HG02610 (cell line): ENCODE measurements around the gene ZNF789.
"Not testable (repeated sequence)": the region's sequence is repeated elsewhere in the genome, so short reads cannot be mapped to it uniquely, and the experiment has no call there.

ENCODE experiments used
- ATAC-seq: cut with Tn5 transposase; IDR thresholded peaks from one replicate; pipeline ENCODE4 v1.9.1; 2021; ENCODE audit warnings: mild to moderate bottlenecking, moderate library complexity; ENCODE audit not compliant: unreplicated experiment

Gene ZNF789

DNA sequence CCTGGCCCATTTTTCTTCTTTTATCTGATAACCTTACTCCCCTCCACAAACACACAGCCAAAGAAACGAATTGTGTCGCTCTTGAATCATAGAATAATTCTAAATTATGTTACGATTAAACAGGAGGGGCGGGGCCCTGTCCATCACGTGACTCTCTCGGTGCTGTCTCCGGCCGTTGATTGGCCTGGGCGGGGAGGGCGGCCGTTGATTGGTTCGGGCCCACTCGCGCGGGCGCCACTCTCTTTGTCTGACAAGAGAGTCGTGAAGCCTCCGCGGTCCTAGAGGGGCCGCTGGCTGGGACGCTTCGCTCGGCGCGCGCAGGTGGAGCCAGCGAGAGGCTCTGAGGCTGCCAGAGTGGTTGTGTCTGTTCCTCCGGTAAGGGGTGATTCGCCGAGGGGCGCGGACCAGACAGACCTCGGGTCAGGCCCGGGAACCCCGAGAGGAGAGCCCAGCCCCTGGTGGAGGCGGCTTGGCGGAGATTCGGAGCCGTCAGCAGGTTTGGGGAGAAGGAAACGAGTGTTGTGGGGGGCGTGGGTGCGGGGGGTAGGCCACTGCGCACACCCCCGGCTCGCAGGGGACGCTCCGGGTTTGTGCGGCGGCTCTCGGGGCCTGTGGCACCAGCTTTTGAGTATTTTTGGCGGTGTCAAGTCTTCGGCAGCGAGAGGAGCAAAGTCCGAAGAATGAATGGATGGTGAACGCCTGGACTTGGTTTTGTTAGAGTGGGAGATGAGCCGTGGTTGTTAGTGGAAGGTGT lies at the start of gene ZNF789:
Gene ZNF789, plus strand, starts transcription at position 330 of the 754 bp plus-strand sequence. CDS start 3,567 bp downstream, outside the sequence.
- ATAC-seq, result peak; percentile 93

GRCh38 chr7:99424932-99425730 lies 47.6 kb upstream of the ZNF789 start:
- no peak for ATAC-seq

DNA sequence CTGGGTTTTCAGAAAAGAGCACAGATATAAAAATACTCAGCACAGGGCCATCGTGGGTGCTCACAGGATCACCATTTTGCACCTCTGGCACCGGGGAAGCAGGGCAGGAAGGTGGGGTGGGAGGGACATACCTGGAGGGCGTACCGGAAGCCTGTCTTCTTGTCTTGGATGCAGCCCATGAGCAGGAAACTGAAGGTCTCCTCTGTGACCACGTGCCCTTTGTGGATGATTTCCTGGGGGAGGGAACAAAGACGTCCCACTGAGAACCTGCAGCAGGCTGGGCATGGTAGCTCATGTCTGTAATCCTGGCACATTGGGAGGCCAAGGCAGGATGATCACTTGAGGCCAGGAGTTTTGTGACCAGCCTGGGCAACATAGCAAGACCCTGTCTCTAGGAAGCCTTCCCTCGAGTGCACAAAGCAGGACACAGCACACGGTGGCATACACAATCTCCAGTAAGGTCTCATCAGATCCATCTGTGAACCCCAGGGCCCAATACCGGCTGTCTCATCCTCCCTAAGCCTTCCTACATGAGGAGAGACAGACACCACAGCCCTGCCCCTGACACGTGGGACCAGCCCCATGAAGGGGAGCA lies 43.6 kb upstream of the ZNF789 start:
- no peak for ATAC-seq

- ATAC-seq, result no peak
These were observed 42.9 kb upstream of the ZNF789 start for GRCh38 chr7:99429756-99430155.

DNA sequence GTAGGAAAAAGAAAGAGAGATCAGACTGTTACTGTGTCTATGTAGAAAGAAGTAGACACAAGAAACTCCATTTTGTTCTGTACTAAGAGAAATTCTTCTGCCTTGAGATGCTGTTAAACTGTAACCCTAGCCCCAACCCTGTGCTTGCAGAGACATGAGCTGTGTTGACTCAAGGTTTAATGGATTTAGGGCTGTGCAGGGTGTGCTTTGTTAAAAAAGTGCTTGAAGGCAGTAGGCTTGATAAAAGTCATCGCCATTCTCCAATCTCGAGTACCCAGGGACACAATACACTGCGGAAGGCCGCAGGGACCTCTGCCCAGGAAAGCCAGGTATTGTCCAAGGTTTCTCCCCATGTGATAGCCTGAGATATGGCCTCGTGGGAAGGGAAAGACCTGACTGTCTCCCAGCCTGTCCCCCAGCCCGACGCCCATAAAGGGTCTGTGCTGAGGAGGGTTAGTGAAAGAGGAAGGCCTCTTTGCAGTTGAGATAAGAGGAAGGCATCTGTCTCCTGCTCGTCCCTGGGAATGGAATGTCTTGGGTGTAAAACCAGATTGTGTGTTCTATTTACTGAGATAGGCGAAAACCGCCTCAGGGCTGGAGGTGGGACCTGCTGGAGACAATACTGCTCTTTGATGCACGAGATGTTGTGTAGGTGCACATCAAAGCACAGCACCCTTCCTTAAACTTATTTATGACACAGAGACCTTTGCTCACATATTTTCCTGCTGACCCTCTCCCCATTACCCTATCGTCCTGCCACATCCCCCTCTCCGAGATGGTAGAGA lies 40.7 kb upstream of the ZNF789 start:
- not testable (repeated sequence) for ATAC-seq

DNA sequence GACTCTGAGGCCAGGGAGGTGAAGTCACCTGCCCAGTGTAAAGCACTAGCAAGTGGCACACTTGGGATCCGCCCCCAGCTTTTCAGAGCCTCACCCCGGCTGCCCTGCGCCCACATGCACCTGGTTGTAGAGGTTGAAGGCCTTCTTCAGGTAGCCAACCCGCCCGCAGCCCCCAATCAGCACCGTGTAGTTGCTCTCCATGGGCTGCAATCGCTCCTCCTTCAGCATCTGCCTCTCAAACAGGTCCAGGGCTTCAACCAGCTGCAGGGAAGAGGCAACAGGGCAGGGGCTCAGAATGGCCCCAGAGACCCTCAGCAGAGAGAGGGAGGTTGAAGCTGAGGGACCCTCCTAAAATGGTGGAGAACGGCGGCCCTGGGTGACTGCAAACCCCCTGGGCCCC lies 39.5 kb upstream of the ZNF789 start:
- ATAC-seq, result no peak

GRCh38 chr7:99437946-99438572 lies 34.6 kb upstream of the ZNF789 start:
- ATAC-seq, result peak; percentile 1

DNA sequence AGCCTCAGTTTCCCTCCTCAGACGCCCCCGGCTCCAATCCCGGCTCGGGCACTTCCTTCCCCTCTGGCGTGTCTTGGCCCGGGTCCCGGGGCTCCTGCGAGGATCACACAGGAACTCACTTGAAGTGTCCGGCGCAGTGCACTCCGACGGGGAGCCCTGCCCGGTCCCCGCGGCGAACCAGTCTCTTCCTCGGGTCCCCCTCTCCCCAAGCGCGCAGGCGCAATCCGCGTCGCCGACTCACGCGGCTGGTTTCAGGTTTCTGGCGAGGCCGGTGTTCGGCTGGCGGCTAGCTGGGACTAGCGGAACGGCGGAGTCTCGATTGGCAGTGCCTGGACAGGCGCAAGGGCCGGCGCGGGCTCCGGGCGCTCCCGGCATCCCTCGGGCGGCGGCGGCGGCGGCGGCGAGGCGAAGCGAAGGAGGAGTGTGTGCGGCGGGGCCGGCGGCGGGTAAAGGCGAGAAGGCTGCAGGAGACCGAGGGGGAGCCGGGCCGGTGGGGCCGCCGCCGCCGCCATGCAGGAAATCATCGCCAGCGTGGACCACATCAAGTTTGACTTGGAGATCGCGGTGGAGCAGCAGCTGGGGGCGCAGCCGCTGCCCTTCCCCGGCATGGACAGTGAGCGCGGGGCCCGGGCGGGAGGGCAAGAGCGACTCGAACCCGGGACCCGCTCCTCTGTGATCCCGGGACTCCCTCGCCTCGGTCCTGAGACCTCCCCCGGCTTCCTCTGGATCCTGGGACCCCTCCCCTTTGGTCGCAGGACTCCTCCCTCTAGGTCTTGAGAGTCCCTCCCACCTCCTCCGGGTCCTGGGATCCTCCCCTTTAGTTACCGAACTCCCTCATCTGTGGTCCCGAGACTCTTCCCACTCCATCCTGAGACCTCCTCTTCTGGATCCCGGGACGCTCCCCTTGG lies 33.9 kb upstream of the ZNF789 start, which contains the start of the genes CPSF4 and PTCD1:
Gene CPSF4, plus strand, starts transcription at position 371 of the 908 bp plus-strand sequence. Its CDS starts 140 bp downstream, at position 511.
Gene PTCD1, minus strand, starts transcription at position 226 of the 908 bp plus-strand sequence. CDS start 3,556 bp downstream, outside the sequence.
- ATAC-seq, result peak; percentile 90

GRCh38 chr7:99440195-99440594 lies 32.5 kb upstream of the ZNF789 start:
- no peak for ATAC-seq

DNA sequence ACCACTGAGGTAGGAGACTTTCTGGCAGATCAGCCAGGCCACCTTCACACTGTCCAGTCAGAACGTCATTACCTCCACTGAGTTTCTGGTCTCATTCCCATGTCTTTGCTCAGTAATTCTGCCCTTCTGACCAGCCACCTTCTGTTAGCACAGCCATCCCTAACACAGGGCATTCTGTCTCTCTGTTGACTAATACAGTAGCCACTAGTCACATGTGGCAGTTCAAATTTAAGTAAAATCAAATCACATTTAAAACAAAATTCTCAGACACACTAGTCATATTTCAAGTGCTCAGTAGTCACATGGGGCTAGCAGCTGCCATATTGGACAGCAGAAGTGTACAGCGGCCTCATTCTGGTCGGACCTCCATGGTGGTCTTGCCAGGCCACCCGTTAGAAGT lies 26.6 kb upstream of the ZNF789 start:
- ATAC-seq, result no peak

- ATAC-seq, result no peak
These were observed 24.7 kb upstream of the ZNF789 start for GRCh38 chr7:99447943-99448342.

DNA sequence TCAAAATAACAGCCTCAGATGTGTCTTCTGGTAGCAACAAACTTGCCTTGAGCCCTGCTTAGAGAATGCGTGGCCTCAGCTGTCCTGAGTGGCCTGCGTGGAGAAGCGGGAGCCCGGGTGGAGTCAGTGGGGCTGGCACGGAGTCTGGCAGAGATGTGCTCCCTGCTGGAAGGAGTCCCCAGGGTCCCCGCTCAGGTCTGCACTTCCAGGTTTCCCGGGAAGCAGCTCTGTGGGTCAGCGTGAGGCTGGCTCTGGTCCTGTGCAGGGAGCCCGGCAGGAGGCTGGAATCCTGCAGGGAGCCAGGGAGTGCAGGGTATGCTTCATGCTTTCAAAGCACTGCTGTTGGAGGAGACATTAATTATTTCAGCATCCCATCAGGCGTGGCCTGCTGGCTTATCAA lies 23.8 kb upstream of the ZNF789 start:
- ATAC-seq, result no peak

- no peak for ATAC-seq
These were observed 23.4 kb upstream of the ZNF789 start for GRCh38 chr7:99449326-99449725.

DNA sequence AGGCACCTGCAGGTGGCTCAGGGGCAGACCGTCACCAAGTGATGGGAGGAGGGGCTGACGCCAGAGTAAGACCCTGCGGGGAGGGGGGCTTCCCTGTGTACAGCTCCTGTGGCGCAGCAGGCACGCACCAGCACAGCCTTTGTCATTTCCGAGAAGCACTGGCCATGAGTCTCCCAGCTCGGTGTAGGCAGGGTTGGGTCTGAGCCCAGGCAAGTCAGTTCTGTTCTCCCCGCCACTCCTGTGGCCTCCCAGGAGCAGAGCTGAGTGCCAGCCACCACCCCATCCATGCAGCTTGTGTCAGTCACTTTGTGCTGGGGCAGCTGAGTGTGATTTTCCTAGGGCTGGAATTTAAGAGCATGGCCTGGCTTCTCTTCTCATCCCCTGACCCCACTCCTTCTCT lies 20.8 kb upstream of the ZNF789 start:
- ATAC-seq, result no peak

GRCh38 chr7:99452541-99452940 lies 20.1 kb upstream of the ZNF789 start:
- no peak for ATAC-seq

DNA sequence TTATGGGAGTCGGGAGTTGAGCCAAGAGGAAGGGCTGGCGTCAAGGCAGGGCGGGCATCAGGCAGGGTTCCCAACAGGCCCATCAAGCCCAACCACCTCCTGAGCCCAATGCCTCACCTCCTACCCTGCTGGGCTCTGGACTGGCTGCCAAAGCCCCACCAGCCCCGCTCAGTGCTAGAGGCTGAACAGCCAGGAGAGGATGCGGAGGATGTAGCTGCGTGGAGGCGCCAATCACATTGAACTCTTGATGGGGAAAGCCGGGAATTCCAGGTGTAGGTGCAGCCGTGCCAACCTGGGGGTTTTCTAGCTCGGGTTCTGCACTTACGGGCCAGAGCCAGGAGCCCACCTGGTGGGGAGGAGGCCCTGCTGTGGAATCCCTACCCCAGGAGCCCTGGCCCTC lies 19.6 kb upstream of the ZNF789 start:
- ATAC-seq, result no peak

DNA sequence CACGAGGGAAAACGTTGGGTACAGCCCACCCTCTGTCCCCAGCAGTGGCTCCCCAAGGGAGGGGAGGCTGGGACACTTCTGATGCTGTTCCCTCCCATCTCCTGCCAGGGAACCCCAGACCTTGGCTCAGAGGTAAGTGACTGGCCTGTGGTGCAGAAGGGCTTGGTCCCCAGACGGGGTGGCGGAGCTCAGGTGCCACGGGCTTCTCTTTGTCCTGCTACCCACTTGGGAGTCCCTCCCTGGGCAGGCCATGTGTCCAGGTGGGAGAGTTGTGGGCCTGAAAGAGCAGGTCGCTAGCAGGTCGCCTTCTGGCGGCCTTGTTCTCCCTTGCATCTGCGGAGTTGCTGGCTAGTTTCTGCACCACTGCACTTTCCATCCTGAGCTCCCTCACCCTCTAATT lies 16.8 kb upstream of the ZNF789 start:
- ATAC-seq, result no peak

- ATAC-seq, result no peak
These were observed 16.4 kb upstream of the ZNF789 start for GRCh38 chr7:99456288-99456687.

DNA sequence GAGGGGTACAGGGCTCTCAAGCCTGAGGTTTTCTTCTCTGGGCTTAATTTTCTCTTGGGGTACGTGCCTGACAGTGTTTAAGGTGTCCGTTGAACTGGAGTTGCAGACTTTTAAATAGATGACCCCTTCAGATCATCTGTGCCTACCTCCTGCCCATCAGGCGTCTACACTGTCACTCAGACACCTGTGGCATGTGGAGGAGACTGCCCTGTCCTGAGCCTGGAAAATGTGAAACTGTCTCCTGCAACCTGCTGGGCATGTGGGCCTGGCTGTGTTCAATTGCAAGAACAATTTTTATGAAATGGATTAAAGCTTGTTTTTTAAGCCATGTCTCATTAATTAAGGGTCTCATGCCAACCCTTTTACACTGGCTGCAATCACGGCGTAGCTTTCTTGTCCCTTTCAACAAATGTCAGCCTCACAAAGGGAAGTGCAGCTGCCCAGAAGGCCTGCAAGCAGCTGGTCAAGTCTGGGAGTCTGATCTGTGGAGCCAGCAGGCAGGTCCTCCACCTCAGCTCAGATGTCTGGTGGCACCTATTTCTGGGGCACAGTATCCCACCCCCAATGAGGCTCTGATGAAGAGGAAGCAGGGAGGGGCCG lies 15.5 kb upstream of the ZNF789 start:
- ATAC-seq, result no peak
